HepG2 (cell line): Measurements from ENCODE around the gene CABLES1. TPM values are rescaled to one million over a fixed set of nuclear protein-coding genes. Genes with fewer than 3 reads are reported as not detected.
A peak's percentile ranks its signal among the peaks of the same experiment; 100 is the strongest.
"Not testable (repeated sequence)": the region's sequence is repeated elsewhere in the genome, so short reads cannot be mapped to it uniquely, and the experiment has no call there.

ENCODE experiments used
- ATAC-seq: fragments of 200-7000 bp; cut with Tn5 transposase; 3 replicates; pipeline ENCODE4 v1.9.1; 2020; ENCODE audit warnings: mild to moderate bottlenecking, moderate library complexity
- BruUV-seq: library from RNA; stranded (reverse); fragments of 400-500 nt; replicated peaks from 2 replicates; lab custom pipeline; 2021; lab: Mats Ljungman, UMichigan
- CTCF ChIA-PET: fragments of 300-600 bp; formaldehyde crosslinking; extraction: SDS; loops from one replicate; lab custom pipeline; 2021; ENCODE audit warnings: low total read pairs, inconsistent platforms, low intra/inter-chr PET ratio; lab: Yijun Ruan, JAX
- POLR2A ChIA-PET: fragments of 350-600 bp; sonication (Branson Sonifier 250); formaldehyde crosslinking; loops from one replicate; lab custom pipeline; 2020; ENCODE audit warnings: antibody characterized with exemption, inconsistent platforms; lab: Yijun Ruan, JAX
- DNase-seq: peaks from one replicate; pipeline ENCODE4 v3.0.0-alpha.2; 2015; ENCODE audit warnings: low spot score
- FAIRE-seq: peaks from 3 replicates; lab custom pipeline; 2011; peaks lifted over from hg19 to GRCh38; lab: Jason Lieb, UNC
- H2AFZ ChIP-seq: one replicate; pipeline ENCODE4 v1.6.1; 2011; ENCODE audit warnings: low read length, inconsistent platforms
- H3K27ac ChIP-seq: fragments of 300-600 bp; 3 replicates; pipeline ENCODE4 v1.8.0; 2011; ENCODE audit warnings: mixed run types, mild to moderate bottlenecking, mixed read lengths, low read length, inconsistent platforms; ENCODE audit not compliant: insufficient read depth; ENCODE audit errors: extremely low read length
- H3K27me3 ChIP-seq, 2 experiments: fragments of 200-600 bp in 1 of 2; 2 replicates in 1 of 2; 3 replicates in 1 of 2; pipeline versions ENCODE4 v1.6.0 to v1.8.0; 2011; ENCODE audit warnings: low read length in 2 of 2, mild to moderate bottlenecking in 2 of 2, moderate library complexity in 2 of 2, inconsistent platforms in 1 of 2; ENCODE audit not compliant: insufficient read depth in 2 of 2, control insufficient read depth in 1 of 2
- H3K36me3 ChIP-seq, 2 experiments: fragments of 200-600 bp in 1 of 2; replicated peaks in 1 of 2; 2 replicates in 1 of 2; 3 replicates in 1 of 2; pipeline versions ENCODE4 v1.5.1 to v1.8.0; 2011; ENCODE audit warnings: low read length in 2 of 2, inconsistent platforms in 1 of 2; ENCODE audit not compliant: insufficient read depth in 2 of 2, control insufficient read depth in 1 of 2
- H3K4me1 ChIP-seq: 2 replicates; pipeline ENCODE4 v1.5.1; 2012; ENCODE audit warnings: low read length, inconsistent platforms; ENCODE audit not compliant: insufficient read depth
- H3K4me2 ChIP-seq: 2 replicates; pipeline ENCODE4 v1.6.0; 2011; ENCODE audit warnings: low read depth, low read length, inconsistent platforms
- H3K4me3 ChIP-seq, 3 experiments: fragments of 200-600 bp in 1 of 3; sonication (generic), shearing (Covaris generic) in 1 of 3; replicated peaks in 1 of 3; 2 replicates each; pipeline ENCODE4 v1.5.1; 2011 to 2016; ENCODE audit warnings: low read length in 3 of 3, inconsistent platforms in 2 of 3, low read depth in 2 of 3, mild to moderate bottlenecking in 2 of 3, control low read depth in 1 of 3, mixed read lengths in 1 of 3; ENCODE audit not compliant: insufficient read depth in 1 of 3
- H3K79me2 ChIP-seq: one replicate; pipeline ENCODE4 v1.6.1; 2011; ENCODE audit warnings: low read length, inconsistent platforms; ENCODE audit not compliant: insufficient read depth
- H3K9ac ChIP-seq: 2 replicates; pipeline ENCODE4 v1.6.0; 2011; ENCODE audit warnings: mild to moderate bottlenecking, low read depth, low read length, inconsistent platforms; ENCODE audit not compliant: insufficient read depth
- H3K9me3 ChIP-seq: 2 replicates; pipeline ENCODE4 v1.5.1; 2012; ENCODE audit warnings: mild to moderate bottlenecking, low read length
- H4K20me1 ChIP-seq: 2 replicates; pipeline ENCODE4 v1.6.0; 2011; ENCODE audit warnings: inconsistent platforms, mild to moderate bottlenecking, low read length, moderate library complexity; ENCODE audit not compliant: insufficient read depth
- ATF3 ChIP-seq: sonication (generic); formaldehyde crosslinking; IDR thresholded peaks from 2 replicates; pipeline ENCODE4 v1.4.0; 2020; ENCODE audit warnings: missing genetic modification reagents
- BRF2 ChIP-seq: sonication (generic); formaldehyde crosslinking; IDR thresholded peaks from 2 replicates; pipeline ENCODE4 v1.8.1; 2022; ENCODE audit warnings: mild to moderate bottlenecking, missing genetic modification reagents
- DMAP1 ChIP-seq: IDR thresholded peaks from 2 replicates; pipeline ENCODE4 v1.6.1; 2016
- FOSL2 ChIP-seq: sonication (generic); formaldehyde crosslinking; IDR thresholded peaks from 2 replicates; pipeline ENCODE4 v1.4.0; 2020; ENCODE audit warnings: missing genetic modification reagents
- NR2F1 ChIP-seq, 2 experiments: fragments of 450-650 bp in 1 of 2; formaldehyde crosslinking in 1 of 2; IDR thresholded peaks; 2 replicates each; pipeline versions ENCODE4 v1.5.0 to v1.6.1; 2016 to 2020; ENCODE audit warnings: mild to moderate bottlenecking in 1 of 2, missing compliant biosample characterization in 1 of 2, missing genetic modification reagents in 1 of 2, moderate library complexity in 1 of 2
- NR2F6 ChIP-seq, 2 experiments: IDR thresholded peaks; 2 replicates each; pipeline ENCODE4 v1.6.1; 2016; ENCODE audit warnings: antibody characterized with exemption in 1 of 2, mild to moderate bottlenecking in 1 of 2
- RARA ChIP-seq: IDR thresholded peaks from 2 replicates; pipeline ENCODE4 v1.6.1; 2016; ENCODE audit warnings: missing genetic modification reagents, missing compliant biosample characterization
- RARG ChIP-seq: sonication (generic); formaldehyde crosslinking; IDR thresholded peaks from 2 replicates; pipeline ENCODE4 v1.4.0; 2020; ENCODE audit warnings: low read depth, mild to moderate bottlenecking, missing genetic modification reagents
- TCF7 ChIP-seq: sonication (generic); IDR thresholded peaks from 2 replicates; pipeline ENCODE4 v1.6.1; 2016; ENCODE audit warnings: antibody characterized with exemption, low read depth
- ZNF276 ChIP-seq: sonication (generic); formaldehyde crosslinking; IDR thresholded peaks from 2 replicates; pipeline ENCODE4 v1.4.0; 2020; ENCODE audit warnings: mild to moderate bottlenecking, low read depth, missing genetic modification reagents
- ZNF567 ChIP-seq: sonication (generic); formaldehyde crosslinking; IDR thresholded peaks from 2 replicates; pipeline ENCODE4 v1.8.1; 2023; ENCODE audit warnings: mild to moderate bottlenecking, missing genetic modification reagents, borderline replicate concordance
- ZNF672 ChIP-seq: sonication (generic); formaldehyde crosslinking; IDR thresholded peaks from 2 replicates; pipeline ENCODE4 v1.8.1; 2022; ENCODE audit warnings: missing genetic modification reagents
- ZNF7 ChIP-seq: IDR thresholded peaks from 2 replicates; pipeline ENCODE4 v1.6.1; 2016; ENCODE audit warnings: missing biosample characterization, missing genetic modification reagents
- WGBS: methylation state at CpG from one replicate; pipeline ENCODE4 v1.1.6; 2017; ENCODE audit warnings: low lambda C conversion rate; 5-methylcytosine and 5-hydroxymethylcytosine counted together
- in situ Hi-C: cut with HindIII; loops from 2 replicates; pipeline ENCODE4 v1.10.0; 2017; ENCODE audit warnings: low pct_unique_long_range_greater_than_20kb; ENCODE audit not compliant: extremely low pct_ligation_motif_present
- intact Hi-C: fragments of 100-400 bp; cut with micrococcal nuclease; formaldehyde crosslinking; loops from one replicate; pipeline ENCODE4 v1.10.0; 2022; ENCODE audit not compliant: unreplicated experiment
- polyA plus RNA-seq, 8 experiments: library from polyadenylated mRNA; depleted of rRNA in 3 of 8; stranded (reverse) in 7 of 8; unstranded in 1 of 8; fragments of >200 nt; fragmentation: Illumina TruSeq in 4 of 8; extraction: Trizol in 4 of 8; gene quantifications; 2 replicates each; pipeline versions ENCODE4 v1.2.1 to v1.2.3, GENCODE V29; 2011 to 2016; ENCODE audit warnings: low read depth in 4 of 8, missing spikeins in 1 of 8, mixed read lengths in 1 of 8; ENCODE audit not compliant: insufficient read depth in 1 of 8
- total RNA-seq, 5 experiments: library from RNA; depleted of rRNA; stranded (reverse); fragments of >200 nt; fragmentation: Illumina TruSeq; extraction: Trizol; gene quantifications; 2 replicates each; pipeline ENCODE4 v1.2.3, GENCODE V29; 2016; ENCODE audit warnings: low read depth in 1 of 5

Gene CABLES1
- total and polyA plus RNA-seq, 2 of the 13 experiments (the other 11 are each of a cell fraction or from before 2014, with no cell fraction given): 14.7 to 25.8 TPM

GRCh38 chr18:23093130-23093529 is 42.2 kb upstream of the CABLES1 start:
- H3K36me3 ChIP-seq, H3K9me3 ChIP-seq, in situ Hi-C loops, H3K27ac ChIP-seq, H3K4me3 ChIP-seq, BruUV-seq, intact Hi-C loops, CTCF ChIA-PET, H3K9ac ChIP-seq, H3K79me2 ChIP-seq, H4K20me1 ChIP-seq, H2AFZ ChIP-seq, H3K27me3 ChIP-seq, FAIRE-seq: not testable (repeated sequence)
- peak; percentile 22; the same call in 1 of the 3 replicates for ATAC-seq
- peak overlapping the region; percentile 32; the same call in 1 of the 2 replicates for H3K4me2 ChIP-seq
- H3K4me1 ChIP-seq: peaks cover 34% of the 10 kb centered on the region
- peak; percentile 36 for DNase-seq
- POLR2A ChIA-PET: interaction anchor here (0.6 kb wide), 1 partner anchor 14 kb away, joined by 3 read pairs; no protein-coding TSS in a partner anchor
- WGBS: 10% methylated on average over 10 of the region's 10 CpGs
- TF ChIP-seq TCF7 (peak; percentile 19; the same call in 1 of the 2 replicates), ZNF7 (CRISPR knock-in tag) (peak; percentile 68; the same call in 1 of the 2 replicates), NR2F1 (CRISPR knock-in tag; IDR thresholded peaks at IDR 0.05) (peak in 1 of 2 experiments; percentile 65; a peak in 2 of 4 replicates), FOSL2 (CRISPR knock-in tag) (peak; percentile 81), ATF3 (CRISPR knock-in tag) (0 out of 2 replicates have a peak, but pooled peaks have one; percentile 29), NR2F6 (IDR thresholded peaks at IDR 0.05) (peak; percentile 31; the same call in 1 of the 2 replicates), NR2F6 (CRISPR knock-in tag; IDR thresholded peaks at IDR 0.05) (peak; percentile 28; the same call in 1 of the 2 replicates), RARA (peak; percentile 76)

GRCh38 chr18:23093772-23094171 is 41.5 kb upstream of the CABLES1 start:
- no peaks in the 10 kb centered on the region for H3K79me2 ChIP-seq

More at GRCh38 chr18:23093772-23094171, 41.5 kb upstream of the CABLES1 start:
- H3K9ac ChIP-seq: no peak overlapping the region
- no peak for DNase-seq
- H2AFZ ChIP-seq: no peak overlapping the region
- no peaks in the 10 kb centered on the region for H4K20me1 ChIP-seq
- no peaks in the 10 kb centered on the region for H3K9me3 ChIP-seq
- in situ Hi-C loops: no loop called here
- ChIA-PET CTCF (no interaction called here), POLR2A (interaction anchor here (0.6 kb wide), 1 partner anchor 14 kb away, joined by 3 read pairs; no protein-coding TSS in a partner anchor)
- peaks cover 39% of the 10 kb centered on the region for H3K4me1 ChIP-seq
- H3K27me3 ChIP-seq: no peaks in the 10 kb centered on the region
- no peak for TF ChIP-seq ZNF567 (CRISPR knock-in tag)
- TF ChIP-seq ZNF672 (CRISPR knock-in tag): no peak
- no peak for TF ChIP-seq RARG (CRISPR knock-in tag)
- TF ChIP-seq DMAP1 (CRISPR knock-in tag): no peak
- TF ChIP-seq BRF2 (CRISPR knock-in tag): no peak
- no peak for TF ChIP-seq ZNF276 (CRISPR knock-in tag)
- TF ChIP-seq, all 625 proteins: peak for 0
- FAIRE-seq (no peak), ATAC-seq (peak; percentile 66; the same call in 2 of the 3 replicates)
- H3K4me3 ChIP-seq: no peak overlapping the region
- peak overlapping the region; percentile 32; the same call in 1 of the 2 replicates for H3K4me2 ChIP-seq
- H3K36me3 ChIP-seq: no peaks in the 10 kb centered on the region
- BruUV-seq: no TSS peak
- H3K27ac ChIP-seq: no peak overlapping the region
- 23% methylated on average over 9 of the region's 9 CpGs for WGBS
- intact Hi-C loops: no loop called here
